H9 (cell line): Measurements from ENCODE around the gene CEACAM16. TPM values are rescaled to one million over a fixed set of nuclear protein-coding genes. Genes with fewer than 3 reads are reported as not detected.

Experiments used
- DNase-seq: peaks from one replicate; pipeline ENCODE4 v3.0.0-alpha.2; 2017
- H2AFZ ChIP-seq: one replicate; pipeline ENCODE4 v1.6.1; 2013; ENCODE audit warnings: mild to moderate bottlenecking, low read length, control low read depth, moderate library complexity
- H2AK5ac ChIP-seq: 2 replicates; pipeline ENCODE4 v1.6.1; 2013; ENCODE audit warnings: low read length, control low read depth, mixed read lengths; ENCODE audit not compliant: insufficient read length
- H2BK120ac ChIP-seq: one replicate; pipeline ENCODE4 v1.6.1; 2013; ENCODE audit warnings: low read depth, mild to moderate bottlenecking, low read length, control low read depth, inconsistent platforms; ENCODE audit not compliant: poor library complexity, severe bottlenecking
- H2BK12ac ChIP-seq: 2 replicates; pipeline ENCODE4 v1.6.1; 2013; ENCODE audit warnings: low read length, control low read depth, mixed read lengths, low read depth; ENCODE audit not compliant: insufficient read length
- H2BK15ac ChIP-seq: 2 replicates; pipeline ENCODE4 v1.6.1; 2013; ENCODE audit warnings: low read depth, low read length, control low read depth
- H2BK20ac ChIP-seq: one replicate; pipeline ENCODE4 v1.6.1; 2013; ENCODE audit warnings: low read depth, mild to moderate bottlenecking, low read length, control low read depth, inconsistent platforms; ENCODE audit not compliant: poor library complexity, severe bottlenecking
- H2BK5ac ChIP-seq: 2 replicates; pipeline ENCODE4 v1.6.1; 2013; ENCODE audit warnings: low read length, control low read depth, mixed read lengths; ENCODE audit not compliant: insufficient read length
- H3K14ac ChIP-seq: 2 replicates; pipeline ENCODE4 v1.6.1; 2013; ENCODE audit warnings: low read length, control low read depth; ENCODE audit not compliant: insufficient read depth
- H3K18ac ChIP-seq: 2 replicates; pipeline ENCODE4 v1.6.1; 2013; ENCODE audit warnings: low read depth, mild to moderate bottlenecking, mixed read lengths, low read length, control low read depth; ENCODE audit not compliant: insufficient read length
- H3K23ac ChIP-seq: 2 replicates; pipeline ENCODE4 v1.6.1; 2013; ENCODE audit warnings: low read length, control low read depth, mixed read lengths, low read depth; ENCODE audit not compliant: insufficient read length
- H3K23me2 ChIP-seq: 2 replicates; pipeline ENCODE4 v1.6.1; 2013; ENCODE audit warnings: low read depth, mild to moderate bottlenecking, mixed read lengths, low read length, control low read depth; ENCODE audit not compliant: insufficient read length, poor library complexity, severe bottlenecking
- H3K27ac ChIP-seq: 2 replicates; pipeline ENCODE4 v1.5.1; 2013; ENCODE audit warnings: low read length, control low read depth, mixed read lengths, low read depth; ENCODE audit not compliant: insufficient read length
- H3K27me3 ChIP-seq: 2 replicates; pipeline ENCODE4 v1.6.1; 2013; ENCODE audit warnings: low read length, control low read depth, inconsistent platforms; ENCODE audit not compliant: insufficient read depth
- H3K4ac ChIP-seq: 2 replicates; pipeline ENCODE4 v1.6.1; 2013; ENCODE audit warnings: low read depth, mild to moderate bottlenecking, control low read depth, inconsistent platforms, low read length, moderate library complexity
- H3K4me1 ChIP-seq: 2 replicates; pipeline ENCODE4 v1.6.1; 2013; ENCODE audit warnings: low read length, control low read depth, inconsistent platforms; ENCODE audit not compliant: insufficient read depth
- H3K4me2 ChIP-seq: 2 replicates; pipeline ENCODE4 v1.6.1; 2013; ENCODE audit warnings: low read length, control low read depth, mixed read lengths; ENCODE audit not compliant: insufficient read length, insufficient read depth
- H3K56ac ChIP-seq: 2 replicates; pipeline ENCODE4 v1.6.1; 2013; ENCODE audit warnings: low read depth, mild to moderate bottlenecking, mixed read lengths, low read length, control low read depth; ENCODE audit not compliant: insufficient read length
- H3K79me1 ChIP-seq: 2 replicates; pipeline ENCODE4 v1.6.1; 2013; ENCODE audit warnings: low read depth, mild to moderate bottlenecking, moderate library complexity, low read length, control low read depth, inconsistent platforms; ENCODE audit not compliant: insufficient read depth, poor library complexity, severe bottlenecking
- H3K79me2 ChIP-seq: 2 replicates; pipeline ENCODE4 v1.6.1; 2013; ENCODE audit warnings: low read length, control low read depth, inconsistent platforms; ENCODE audit not compliant: insufficient read depth
- H3K9ac ChIP-seq: 2 replicates; pipeline ENCODE4 v1.6.1; 2013; ENCODE audit warnings: low read length, control low read depth, mixed read lengths; ENCODE audit not compliant: insufficient read length; ENCODE audit errors: extremely low read depth
- H3K9me3 ChIP-seq: one replicate; pipeline ENCODE4 v1.6.1; 2013; ENCODE audit warnings: low read depth, low read length, inconsistent platforms; ENCODE audit not compliant: control insufficient read depth
- H3T11ph ChIP-seq: one replicate; pipeline ENCODE4 v1.6.1; 2013; ENCODE audit warnings: mild to moderate bottlenecking, low read length, control low read depth, inconsistent platforms
- H4K20me1 ChIP-seq: one replicate; pipeline ENCODE4 v1.6.1; 2013; ENCODE audit not compliant: control insufficient read depth, insufficient read length, insufficient read depth
- H4K5ac ChIP-seq: 2 replicates; pipeline ENCODE4 v1.6.1; 2013; ENCODE audit warnings: low read depth, mild to moderate bottlenecking, mixed read lengths, low read length, control low read depth; ENCODE audit not compliant: insufficient read length
- H4K8ac ChIP-seq: replicated peaks from 2 replicates; pipeline ENCODE4 v1.6.1; 2013; ENCODE audit warnings: low read length, control low read depth, mixed read lengths, low read depth; ENCODE audit not compliant: insufficient read length
- H4K91ac ChIP-seq: 2 replicates; pipeline ENCODE4 v1.6.1; 2013; ENCODE audit warnings: low read depth, mild to moderate bottlenecking, moderate library complexity, mixed read lengths, low read length, control low read depth; ENCODE audit not compliant: insufficient read length
- H3K27ac Mint-ChIP-seq, 3 experiments: 2 replicates in 2 of 3; 3 replicates in 1 of 3; pipeline ENCODE4 v1.8.0; 2020 to 2021; ENCODE audit warnings: mixed read lengths in 3 of 3, mild to moderate bottlenecking in 1 of 3, moderate library complexity in 1 of 3
- H3K27me3 Mint-ChIP-seq: 2 replicates; pipeline ENCODE4 v1.8.0; 2021; ENCODE audit warnings: low read depth, mild to moderate bottlenecking, moderate library complexity, mixed read lengths
- H3K36me3 Mint-ChIP-seq, 3 experiments: 2 replicates in 2 of 3; 3 replicates in 1 of 3; pipeline ENCODE4 v1.8.0; 2020 to 2021; ENCODE audit warnings: low read depth in 3 of 3, mixed read lengths in 3 of 3; ENCODE audit not compliant: insufficient read depth in 1 of 3
- H3K4me1 Mint-ChIP-seq, 2 experiments: 2 replicates each; pipeline ENCODE4 v1.8.0; 2020; ENCODE audit warnings: mixed read lengths in 2 of 2
- H3K4me3 Mint-ChIP-seq, 2 experiments: 2 replicates in 1 of 2; 3 replicates in 1 of 2; pipeline ENCODE4 v1.8.0; 2020 to 2021; ENCODE audit warnings: mild to moderate bottlenecking in 2 of 2, mixed read lengths in 2 of 2, moderate library complexity in 1 of 2
- H3K9me3 Mint-ChIP-seq, 2 experiments: 2 replicates in 1 of 2; 3 replicates in 1 of 2; pipeline ENCODE4 v1.8.0; 2020; ENCODE audit warnings: mild to moderate bottlenecking in 2 of 2, mixed read lengths in 2 of 2, moderate library complexity in 1 of 2
- WGBS: extraction: QIAGEN DNeasy Blood & Tissue Kit; methylation state at CpG from one replicate; pipeline ENCODE4 v1.1.7; 2013; ENCODE audit warnings: missing lambda C conversion rate, low lambda C conversion rate, mixed read lengths; ENCODE audit not compliant: insufficient read length; ENCODE audit errors: extremely low coverage; 5-methylcytosine and 5-hydroxymethylcytosine counted together
- total RNA-seq: library from RNA; stranded (reverse); gene quantifications from 2 replicates; pipeline ENCODE4 v1.2.1, GENCODE V29; 2021
- TF ChIP-seq, protein P1 (sequence below): fragments of 200-600 bp; sonication (generic); conservative IDR thresholded peaks from 3 replicates; pipeline ENCODE4 v1.8.0; 2021; ENCODE audit warnings: antibody characterized with exemption, mild to moderate bottlenecking

Gene CEACAM16
- total RNA-seq, 1 experiment from 2014 or later: not detected

DNA sequence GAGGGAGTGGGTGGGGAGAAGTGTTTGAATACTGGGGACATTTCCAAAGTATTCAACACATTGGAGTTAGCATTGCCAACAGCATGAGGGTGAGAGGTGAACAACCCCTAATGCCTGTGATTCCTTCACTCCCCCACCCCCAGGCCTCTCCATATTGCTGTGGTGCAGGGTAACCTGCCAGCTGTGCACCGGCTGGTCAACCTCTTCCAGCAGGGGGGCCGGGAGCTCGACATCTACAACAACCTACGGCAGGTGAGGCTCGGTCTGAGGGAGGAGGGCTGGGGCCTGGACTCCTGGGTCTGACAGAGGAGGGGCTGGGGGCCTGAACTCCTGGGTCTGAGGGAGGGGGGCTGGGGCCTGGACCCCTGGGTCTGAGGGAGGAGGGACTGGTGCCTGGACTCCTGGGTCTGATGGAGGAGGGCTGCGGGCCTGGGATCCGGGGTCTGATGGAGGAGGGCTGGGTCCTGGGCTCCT is 57.2 kb downstream of the CEACAM16 start:
- no peaks in the 10 kb centered on the region for H3K79me2 ChIP-seq
- H4K20me1 ChIP-seq: no peaks in the 10 kb centered on the region
- H4K8ac ChIP-seq: no peak overlapping the region
- H3K36me3 Mint-ChIP-seq: no peaks in the 10 kb centered on the region; a peak in 1 of 7 replicates
- H4K91ac ChIP-seq: no peak overlapping the region
- no peak overlapping the region for H3K9ac ChIP-seq
- no peak overlapping the region for H3K4ac ChIP-seq
- peaks cover 35% of the 10 kb centered on the region for H3K27me3 ChIP-seq
- H3K27ac Mint-ChIP-seq: no peak overlapping the region
- TF ChIP-seq, protein P1, sequence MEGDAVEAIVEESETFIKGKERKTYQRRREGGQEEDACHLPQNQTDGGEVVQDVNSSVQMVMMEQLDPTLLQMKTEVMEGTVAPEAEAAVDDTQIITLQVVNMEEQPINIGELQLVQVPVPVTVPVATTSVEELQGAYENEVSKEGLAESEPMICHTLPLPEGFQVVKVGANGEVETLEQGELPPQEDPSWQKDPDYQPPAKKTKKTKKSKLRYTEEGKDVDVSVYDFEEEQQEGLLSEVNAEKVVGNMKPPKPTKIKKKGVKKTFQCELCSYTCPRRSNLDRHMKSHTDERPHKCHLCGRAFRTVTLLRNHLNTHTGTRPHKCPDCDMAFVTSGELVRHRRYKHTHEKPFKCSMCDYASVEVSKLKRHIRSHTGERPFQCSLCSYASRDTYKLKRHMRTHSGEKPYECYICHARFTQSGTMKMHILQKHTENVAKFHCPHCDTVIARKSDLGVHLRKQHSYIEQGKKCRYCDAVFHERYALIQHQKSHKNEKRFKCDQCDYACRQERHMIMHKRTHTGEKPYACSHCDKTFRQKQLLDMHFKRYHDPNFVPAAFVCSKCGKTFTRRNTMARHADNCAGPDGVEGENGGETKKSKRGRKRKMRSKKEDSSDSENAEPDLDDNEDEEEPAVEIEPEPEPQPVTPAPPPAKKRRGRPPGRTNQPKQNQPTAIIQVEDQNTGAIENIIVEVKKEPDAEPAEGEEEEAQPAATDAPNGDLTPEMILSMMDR: no peak
- H3K4me1 Mint-ChIP-seq: peaks cover 22 to 44% of the 10 kb centered on the region in 2 experiments
- H3K9me3 Mint-ChIP-seq: no peaks in the 10 kb centered on the region; a peak in 1 of 5 replicates
- no peak overlapping the region for H3T11ph ChIP-seq
- peaks cover 23% of the 10 kb centered on the region for H3K23me2 ChIP-seq
- no peak overlapping the region for H3K14ac ChIP-seq
- H2BK15ac ChIP-seq: no peak overlapping the region
- H3K56ac ChIP-seq: no peak overlapping the region
- no peaks in the 10 kb centered on the region for H3K9me3 ChIP-seq
- peaks cover 88% of the 10 kb centered on the region for H3K27me3 Mint-ChIP-seq
- no peak for DNase-seq
- H2BK120ac ChIP-seq: no peak overlapping the region
- H3K23ac ChIP-seq: no peak overlapping the region
- no peak overlapping the region for H2BK12ac ChIP-seq
- H3K27ac ChIP-seq: no peak overlapping the region
- H2AFZ ChIP-seq: no peak overlapping the region
- no peaks in the 10 kb centered on the region for H3K4me1 ChIP-seq
- no peaks in the 10 kb centered on the region for H3K79me1 ChIP-seq
- H3K4me2 ChIP-seq: no peak overlapping the region
- no CpG with 5 or more reads among the region's 7 CpGs for WGBS
- H2BK20ac ChIP-seq: no peak overlapping the region
- H2BK5ac ChIP-seq: no peak overlapping the region
- peak overlapping the region in 1 of 2 experiments; percentile 66; a peak in 3 of 5 replicates for H3K4me3 Mint-ChIP-seq
- H4K5ac ChIP-seq: no peak overlapping the region
- no peak overlapping the region for H2AK5ac ChIP-seq
- no peak overlapping the region for H3K18ac ChIP-seq
